ENCODE measurements around the gene ASCC3.

ASCC3 gene

DNA sequence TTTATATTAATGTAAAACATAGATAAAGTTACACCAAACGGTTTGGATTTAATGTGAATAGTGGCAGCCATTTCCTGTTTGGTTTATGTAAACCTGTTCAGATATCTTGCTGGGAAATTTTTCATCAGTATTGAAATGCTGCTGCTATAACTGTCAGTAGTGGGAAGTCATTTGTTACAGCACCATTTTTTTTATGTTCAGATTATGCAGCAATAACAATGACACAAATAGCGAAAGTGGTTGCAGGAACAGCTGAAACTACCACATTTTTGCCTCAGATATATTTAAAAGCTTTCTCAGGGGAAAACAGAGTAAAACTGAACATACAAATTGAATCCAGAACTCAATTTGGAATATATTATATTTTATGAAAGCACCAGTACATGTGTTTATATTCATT lies 287.6 kb downstream of the ASCC3 start:
- Histone ChIP-seq H3K9ac (ENCODE audit: insufficient read length, low read depth) (no peak overlapping the region), H3K9me3 (ENCODE audit: insufficient read depth, low read length) (no peaks in the 10 kb centered on the region), H3K4me1 (ENCODE audit: insufficient read depth, insufficient read length) (no peaks in the 10 kb centered on the region), H3K36me3 (ENCODE audit: insufficient read depth, insufficient read length, low read length) (no peaks in the 10 kb centered on the region), H3K4me3 (ENCODE audit: insufficient read length, low read depth) (no peak overlapping the region), H3K27me3 (ENCODE audit: insufficient read depth, insufficient read length) (no peaks in the 10 kb centered on the region)
- DNase-seq (ENCODE audit: low read depth, low spot score) = no peak
- no peak for TF ChIP-seq YY1 (IDR thresholded peaks at IDR 0.05; ENCODE audit: insufficient read depth, insufficient read length)
- no peak for TF ChIP-seq SUZ12 (IDR thresholded peaks at IDR 0.05; ENCODE audit: extremely low read depth, insufficient read depth, insufficient read length)
- TF ChIP-seq ZNF274 (IDR thresholded peaks at IDR 0.05; ENCODE audit: low read depth, low read length) = no peak

DNA sequence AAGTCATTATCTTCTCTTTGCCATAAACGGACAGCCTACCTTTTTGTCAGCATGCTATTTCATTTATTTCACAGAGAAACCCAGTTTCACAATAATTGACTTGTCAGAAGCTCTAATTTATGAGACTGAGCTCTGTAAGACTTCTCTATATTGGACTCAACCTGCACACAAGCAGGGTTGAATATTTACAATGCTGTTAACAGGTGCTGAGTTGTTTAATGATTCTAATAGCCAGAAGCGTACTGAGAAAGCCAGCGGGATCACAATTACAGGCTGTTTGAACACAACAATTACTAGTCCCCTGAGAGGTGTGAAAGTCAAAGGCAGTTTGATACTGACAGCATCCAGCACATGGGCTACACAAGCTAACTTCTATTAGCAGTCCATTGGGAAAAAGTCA lies 288.2 kb downstream of the ASCC3 start:
- no peak overlapping the region for H3K4me3 ChIP-seq (ENCODE audit: insufficient read length, low read depth)
- no peaks in the 10 kb centered on the region for H3K9me3 ChIP-seq (ENCODE audit: insufficient read depth, low read length)
- no peak overlapping the region for H3K9ac ChIP-seq (ENCODE audit: insufficient read length, low read depth)
- no peak for TF ChIP-seq YY1 (IDR thresholded peaks at IDR 0.05; ENCODE audit: insufficient read depth, insufficient read length)
- DNase-seq (ENCODE audit: low read depth, low spot score) = no peak
- H3K27me3 ChIP-seq (ENCODE audit: insufficient read depth, insufficient read length) = no peaks in the 10 kb centered on the region
- H3K36me3 ChIP-seq (ENCODE audit: insufficient read depth, insufficient read length, low read length) = no peaks in the 10 kb centered on the region
- H3K4me1 ChIP-seq (ENCODE audit: insufficient read depth, insufficient read length) = no peaks in the 10 kb centered on the region

- H3K9me3 ChIP-seq (ENCODE audit: insufficient read depth, low read length) = no peaks in the 10 kb centered on the region
- H3K36me3 ChIP-seq (ENCODE audit: insufficient read depth, insufficient read length, low read length) = no peaks in the 10 kb centered on the region
- DNase-seq (ENCODE audit: low read depth, low spot score) = no peak
- no peak overlapping the region for H3K9ac ChIP-seq (ENCODE audit: insufficient read length, low read depth)
- H3K4me1 ChIP-seq (ENCODE audit: insufficient read depth, insufficient read length) = no peaks in the 10 kb centered on the region
- TF ChIP-seq SUZ12 (IDR thresholded peaks at IDR 0.05; ENCODE audit: extremely low read depth, insufficient read depth, insufficient read length) (no peak), YY1 (IDR thresholded peaks at IDR 0.05; ENCODE audit: insufficient read depth, insufficient read length) (no peak), ZNF274 (IDR thresholded peaks at IDR 0.05; ENCODE audit: low read depth, low read length) (no peak)
- no peak overlapping the region for H3K4me3 ChIP-seq (ENCODE audit: insufficient read length, low read depth)
- no peaks in the 10 kb centered on the region for H3K27me3 ChIP-seq (ENCODE audit: insufficient read depth, insufficient read length)
Observed at GRCh38 chr6:100577425-100577824, 303.7 kb downstream of the ASCC3 start.

GRCh38 chr6:100575921-100576320 lies 305.2 kb downstream of the ASCC3 start:
- DNase-seq (ENCODE audit: low read depth, low spot score) = no peak
- Histone ChIP-seq H3K27me3 (ENCODE audit: insufficient read depth, insufficient read length) (no peaks in the 10 kb centered on the region), H3K9me3 (ENCODE audit: insufficient read depth, low read length) (no peaks in the 10 kb centered on the region), H3K36me3 (ENCODE audit: insufficient read depth, insufficient read length, low read length) (no peaks in the 10 kb centered on the region), H3K9ac (ENCODE audit: insufficient read length, low read depth) (no peak overlapping the region), H3K4me3 (ENCODE audit: insufficient read length, low read depth) (no peak overlapping the region), H3K4me1 (ENCODE audit: insufficient read depth, insufficient read length) (no peaks in the 10 kb centered on the region)
- no peak for TF ChIP-seq YY1 (IDR thresholded peaks at IDR 0.05; ENCODE audit: insufficient read depth, insufficient read length)
- no peak for TF ChIP-seq SUZ12 (IDR thresholded peaks at IDR 0.05; ENCODE audit: extremely low read depth, insufficient read depth, insufficient read length)
- no peak for TF ChIP-seq ZNF274 (IDR thresholded peaks at IDR 0.05; ENCODE audit: low read depth, low read length)

DNA sequence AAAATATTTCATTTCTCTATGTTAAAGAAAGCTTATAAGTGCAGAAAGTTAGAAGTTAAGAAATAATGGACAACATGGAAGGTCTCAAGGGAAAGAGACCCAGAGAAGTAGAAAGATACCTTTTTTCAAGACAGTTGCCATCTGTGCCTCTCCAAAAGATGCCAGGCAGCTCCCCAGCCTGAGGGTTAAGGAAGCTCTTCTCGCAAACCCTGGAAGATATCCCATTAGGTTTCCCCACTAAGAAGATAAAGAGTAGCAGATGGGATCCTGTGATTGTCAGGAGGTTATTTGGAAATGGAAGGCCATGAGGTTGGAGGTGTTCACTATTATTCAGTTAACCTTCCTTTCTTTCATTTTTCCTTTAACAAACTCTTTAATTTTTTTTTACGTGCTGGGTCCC lies 306.3 kb downstream of the ASCC3 start:
- Histone ChIP-seq H3K9me3 (ENCODE audit: insufficient read depth, low read length) (no peaks in the 10 kb centered on the region), H3K9ac (ENCODE audit: insufficient read length, low read depth) (no peak overlapping the region), H3K4me1 (ENCODE audit: insufficient read depth, insufficient read length) (no peaks in the 10 kb centered on the region), H3K4me3 (ENCODE audit: insufficient read length, low read depth) (no peak overlapping the region), H3K36me3 (ENCODE audit: insufficient read depth, insufficient read length, low read length) (no peaks in the 10 kb centered on the region), H3K27me3 (ENCODE audit: insufficient read depth, insufficient read length) (no peaks in the 10 kb centered on the region)
- TF ChIP-seq ZNF274 (IDR thresholded peaks at IDR 0.05; ENCODE audit: low read depth, low read length) = no peak
- no peak for TF ChIP-seq YY1 (IDR thresholded peaks at IDR 0.05; ENCODE audit: insufficient read depth, insufficient read length)
- no peak for TF ChIP-seq SUZ12 (IDR thresholded peaks at IDR 0.05; ENCODE audit: extremely low read depth, insufficient read depth, insufficient read length)
- DNase-seq (ENCODE audit: low read depth, low spot score) = no peak

DNA sequence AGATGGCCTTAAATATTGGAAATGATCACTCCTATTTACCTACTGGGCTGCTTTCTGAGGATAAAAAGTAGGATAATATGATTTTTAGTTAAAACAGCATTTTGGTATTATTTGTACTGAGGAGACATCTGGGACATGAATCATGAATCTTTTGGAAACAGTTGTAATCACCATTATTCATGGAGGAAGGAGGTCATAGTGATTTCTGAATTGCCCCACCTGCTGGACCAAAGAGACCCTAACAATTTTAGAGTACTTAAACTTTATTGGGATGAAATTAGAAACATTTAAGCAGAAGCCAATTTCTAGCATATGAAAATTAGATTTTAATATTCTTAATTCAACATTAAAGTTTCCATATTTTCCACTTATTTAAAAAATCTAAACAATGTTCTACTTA lies 308.0 kb downstream of the ASCC3 start:
- no peaks in the 10 kb centered on the region for H3K9me3 ChIP-seq (ENCODE audit: insufficient read depth, low read length)
- no peak for DNase-seq (ENCODE audit: low read depth, low spot score)
- H3K9ac ChIP-seq (ENCODE audit: insufficient read length, low read depth) = no peak overlapping the region
- TF ChIP-seq YY1 (IDR thresholded peaks at IDR 0.05; ENCODE audit: insufficient read depth, insufficient read length) (no peak), SUZ12 (IDR thresholded peaks at IDR 0.05; ENCODE audit: extremely low read depth, insufficient read depth, insufficient read length) (no peak), ZNF274 (IDR thresholded peaks at IDR 0.05; ENCODE audit: low read depth, low read length) (no peak)
- H3K4me1 ChIP-seq (ENCODE audit: insufficient read depth, insufficient read length) = no peaks in the 10 kb centered on the region
- H3K36me3 ChIP-seq (ENCODE audit: insufficient read depth, insufficient read length, low read length) = no peaks in the 10 kb centered on the region
- H3K4me3 ChIP-seq (ENCODE audit: insufficient read length, low read depth) = no peak overlapping the region
- H3K27me3 ChIP-seq (ENCODE audit: insufficient read depth, insufficient read length) = no peaks in the 10 kb centered on the region

DNA sequence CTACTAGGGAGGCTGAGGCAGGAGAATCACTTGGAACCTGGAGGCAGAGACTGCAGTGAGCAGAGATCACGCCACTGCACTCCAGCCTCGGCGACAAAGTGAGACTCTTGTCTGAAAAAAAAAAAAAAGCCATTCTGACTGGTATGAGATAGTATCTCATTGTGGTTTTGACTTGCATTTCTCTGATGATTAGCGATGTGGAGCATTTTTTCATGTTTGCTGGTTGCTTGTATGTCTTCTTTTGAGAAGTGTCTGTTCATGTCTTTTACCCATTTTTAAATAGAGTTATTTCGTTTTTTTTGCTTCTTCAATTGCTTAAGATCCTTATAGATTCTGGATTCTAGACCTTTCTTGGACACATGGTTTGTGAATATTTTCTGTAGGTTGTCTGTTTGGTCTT lies 312.9 kb downstream of the ASCC3 start:
- no peaks in the 10 kb centered on the region for H3K4me1 ChIP-seq (ENCODE audit: insufficient read depth, insufficient read length)
- no peaks in the 10 kb centered on the region for H3K9me3 ChIP-seq (ENCODE audit: insufficient read depth, low read length)
- no peak for DNase-seq (ENCODE audit: low read depth, low spot score)
- TF ChIP-seq YY1 (IDR thresholded peaks at IDR 0.05; ENCODE audit: insufficient read depth, insufficient read length) = no peak
- TF ChIP-seq ZNF274 (IDR thresholded peaks at IDR 0.05; ENCODE audit: low read depth, low read length) = no peak
- no peak overlapping the region for H3K9ac ChIP-seq (ENCODE audit: insufficient read length, low read depth)
- no peak overlapping the region for H3K4me3 ChIP-seq (ENCODE audit: insufficient read length, low read depth)
- no peaks in the 10 kb centered on the region for H3K27me3 ChIP-seq (ENCODE audit: insufficient read depth, insufficient read length)
- no peaks in the 10 kb centered on the region for H3K36me3 ChIP-seq (ENCODE audit: insufficient read depth, insufficient read length, low read length)

DNA sequence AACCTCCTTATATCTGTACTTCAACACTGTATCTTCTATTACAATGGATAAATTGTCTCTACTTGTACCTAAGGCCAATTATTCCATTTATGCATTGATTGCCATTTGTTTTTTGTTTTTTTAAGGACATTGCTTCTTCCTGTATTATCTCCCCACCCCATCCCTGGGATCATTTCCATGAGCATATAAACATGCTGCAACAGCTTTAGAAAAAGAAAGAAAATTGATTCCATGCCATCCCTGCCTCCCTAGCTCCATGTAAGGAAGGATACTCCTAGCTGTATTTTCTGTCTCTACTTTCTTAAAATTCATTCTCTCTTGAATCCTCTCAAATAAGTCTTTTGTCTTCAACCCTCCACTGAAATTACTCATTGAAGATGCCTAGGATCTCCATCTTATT lies 314.6 kb downstream of the ASCC3 start:
- no peaks in the 10 kb centered on the region for H3K9me3 ChIP-seq (ENCODE audit: insufficient read depth, low read length)
- no peak overlapping the region for H3K9ac ChIP-seq (ENCODE audit: insufficient read length, low read depth)
- no peaks in the 10 kb centered on the region for H3K27me3 ChIP-seq (ENCODE audit: insufficient read depth, insufficient read length)
- no peaks in the 10 kb centered on the region for H3K4me1 ChIP-seq (ENCODE audit: insufficient read depth, insufficient read length)
- no peak overlapping the region for H3K4me3 ChIP-seq (ENCODE audit: insufficient read length, low read depth)
- no peaks in the 10 kb centered on the region for H3K36me3 ChIP-seq (ENCODE audit: insufficient read depth, insufficient read length, low read length)
- DNase-seq (ENCODE audit: low read depth, low spot score) = no peak
- no peak for TF ChIP-seq YY1 (IDR thresholded peaks at IDR 0.05; ENCODE audit: insufficient read depth, insufficient read length)
- TF ChIP-seq ZNF274 (IDR thresholded peaks at IDR 0.05; ENCODE audit: low read depth, low read length) = no peak
- TF ChIP-seq SUZ12 (IDR thresholded peaks at IDR 0.05; ENCODE audit: extremely low read depth, insufficient read depth, insufficient read length) = no peak
